Skin of body (tissue), 1 donor: ENCODE results near the gene MAP2K6. TPM values are rescaled to one million over a fixed set of nuclear protein-coding genes. Genes with fewer than 3 reads are reported as not detected.

Source experiments
- total RNA-seq: library from RNA; depleted of rRNA; stranded (reverse); fragments of >200 nt; gene quantifications from one replicate; pipeline ENCODE4 v1.2.3, GENCODE V29; 2014

The MAP2K6 gene
- total RNA-seq, 1 donor from 2014 or later = 8.6 TPM

Other genes with a start within 250 kb of the MAP2K6 start
- gene ABCA10, start 185.9 kb upstream of the MAP2K6 start, total RNA-seq = 28.8 TPM
- gene ABCA5, start 87.6 kb upstream of the MAP2K6 start, total RNA-seq = 35.7 TPM